H1 (cell line): Measurements from ENCODE around the gene ATP6V0A1. TPM values are rescaled to one million over a fixed set of nuclear protein-coding genes. Genes with fewer than 3 reads are reported as not detected.

Source experiments
- CTCF ChIA-PET: fragments of 300-600 bp; sonication (Branson Sonifier 250); formaldehyde crosslinking; loops from one replicate; lab custom pipeline; 2021; ENCODE audit not compliant: partially characterized antibody; lab: Charles Lee
- POLR2A ChIA-PET: fragments of 300-600 bp; sonication (Branson Sonifier 250); formaldehyde crosslinking; loops from one replicate; lab custom pipeline; 2021; ENCODE audit warnings: inconsistent platforms; ENCODE audit not compliant: partially characterized antibody; lab: Charles Lee
- DNase-seq, 2 experiments: peaks; one replicate each; pipeline versions ENCODE4 v3.0.0 to v3.0.0-alpha.2; 2010 to 2022; ENCODE audit warnings: low spot score in 2 of 2, low read depth in 1 of 2, mixed read lengths in 1 of 2
- FAIRE-seq: peaks from 2 replicates; lab custom pipeline; 2011; peaks lifted over from hg19 to GRCh38; lab: Jason Lieb, UNC
- H2AFZ ChIP-seq: 2 replicates; pipeline ENCODE4 v1.8.1; 2012; ENCODE audit warnings: low read length, inconsistent platforms
- H2AK5ac ChIP-seq: 2 replicates; pipeline ENCODE4 v1.6.1; 2013; ENCODE audit warnings: low read depth, low read length
- H2BK120ac ChIP-seq: replicated peaks from 2 replicates; pipeline ENCODE3; 2013; ENCODE audit warnings: low read depth, low read length, inconsistent platforms
- H2BK12ac ChIP-seq: 2 replicates; pipeline ENCODE4 v1.6.1; 2013; ENCODE audit warnings: low read depth, low read length
- H2BK15ac ChIP-seq: 2 replicates; pipeline ENCODE4 v1.6.1; 2013; ENCODE audit warnings: low read length
- H2BK20ac ChIP-seq: 2 replicates; pipeline ENCODE4 v1.6.1; 2013; ENCODE audit warnings: low read length
- H2BK5ac ChIP-seq: 2 replicates; pipeline ENCODE4 v1.6.1; 2013; ENCODE audit warnings: low read depth, low read length
- H3K14ac ChIP-seq: 2 replicates; pipeline ENCODE4 v1.6.1; 2013; ENCODE audit warnings: inconsistent platforms; ENCODE audit not compliant: insufficient read length
- H3K18ac ChIP-seq: 2 replicates; pipeline ENCODE4 v1.6.1; 2013; ENCODE audit warnings: low read length; ENCODE audit errors: extremely low read depth
- H3K23ac ChIP-seq: 2 replicates; pipeline ENCODE4 v1.6.1; 2013; ENCODE audit warnings: inconsistent platforms; ENCODE audit not compliant: insufficient read length
- H3K23me2 ChIP-seq: 2 replicates; pipeline ENCODE4 v1.6.1; 2013; ENCODE audit warnings: low read depth, low read length
- H3K27ac ChIP-seq: 2 replicates; pipeline ENCODE4 v1.6.1; 2011; ENCODE audit warnings: low read depth, low read length, inconsistent platforms
- H3K27me3 ChIP-seq, 4 experiments: replicated peaks in 1 of 4; 1 replicate in 1 of 4; 2 replicates in 3 of 4; pipeline versions ENCODE4 v1.6.1 to v1.8.1; 2011 to 2013; ENCODE audit warnings: low read length in 3 of 4, mild to moderate bottlenecking in 3 of 4, inconsistent platforms in 2 of 4, mixed read lengths in 2 of 4, moderate library complexity in 1 of 4; ENCODE audit not compliant: control insufficient read depth in 3 of 4, insufficient read depth in 3 of 4; ENCODE audit errors: extremely low read depth in 1 of 4
- H3K36me3 ChIP-seq, 4 experiments: 2 replicates each; pipeline versions ENCODE4 v1.6.1 to v1.8.1; 2011 to 2013; ENCODE audit warnings: mild to moderate bottlenecking in 4 of 4, low read length in 3 of 4, moderate library complexity in 2 of 4, control low read depth in 1 of 4, inconsistent platforms in 1 of 4; ENCODE audit not compliant: insufficient read depth in 4 of 4, control insufficient read depth in 2 of 4
- H3K4ac ChIP-seq: replicated peaks from 2 replicates; pipeline ENCODE3; 2013; ENCODE audit warnings: low read length, low read depth, mixed read lengths, inconsistent platforms; ENCODE audit not compliant: insufficient read length
- H3K4me1 ChIP-seq, 4 experiments: replicated peaks in 1 of 4; 1 replicate in 1 of 4; 2 replicates in 3 of 4; pipeline versions ENCODE4 v1.6.1 to v1.8.1; 2011 to 2013; ENCODE audit warnings: low read length in 3 of 4, inconsistent platforms in 2 of 4, mixed read lengths in 1 of 4; ENCODE audit not compliant: insufficient read depth in 4 of 4, control insufficient read depth in 3 of 4
- H3K4me2 ChIP-seq, 2 experiments: 2 replicates each; pipeline versions ENCODE4 v1.6.1 to v1.8.1; 2011 to 2013; ENCODE audit warnings: low read depth in 2 of 2, low read length in 2 of 2, control low read depth in 1 of 2, inconsistent platforms in 1 of 2, mild to moderate bottlenecking in 1 of 2; ENCODE audit not compliant: insufficient read depth in 1 of 2
- H3K4me3 ChIP-seq, 4 experiments: fragments of 200-600, 300-600 bp in 1 of 4; sonication (generic), shearing (Covaris generic), sonication (Bioruptor Twin) in 1 of 4; 2 replicates each; pipeline versions ENCODE4 v1.5.1 to v1.8.1; 2011 to 2016; ENCODE audit warnings: low read length in 4 of 4, low read depth in 3 of 4, control low read depth in 2 of 4, inconsistent platforms in 2 of 4, mild to moderate bottlenecking in 2 of 4, mixed read lengths in 1 of 4, moderate library complexity in 1 of 4; ENCODE audit not compliant: insufficient read depth in 2 of 4; ENCODE audit errors: extremely low read depth in 1 of 4
- H3K56ac ChIP-seq: replicated peaks from 2 replicates; pipeline ENCODE3; 2013; ENCODE audit warnings: low read depth, mild to moderate bottlenecking, mixed read lengths, low read length, inconsistent platforms; ENCODE audit not compliant: insufficient read length
- H3K79me1 ChIP-seq: 2 replicates; pipeline ENCODE4 v1.6.1; 2013; ENCODE audit warnings: low read depth, low read length, control low read depth
- H3K79me2 ChIP-seq, 2 experiments: 2 replicates each; pipeline versions ENCODE4 v1.6.1 to v1.8.1; 2012 to 2013; ENCODE audit warnings: low read length in 2 of 2, mild to moderate bottlenecking in 2 of 2, inconsistent platforms in 1 of 2; ENCODE audit not compliant: insufficient read depth in 2 of 2, control insufficient read depth in 1 of 2
- H3K9ac ChIP-seq, 4 experiments: replicated peaks in 1 of 4; 1 replicate in 1 of 4; 2 replicates in 3 of 4; pipeline versions ENCODE4 v1.6.1 to v1.8.1; 2011 to 2013; ENCODE audit warnings: low read depth in 3 of 4, low read length in 3 of 4, control low read depth in 2 of 4, mild to moderate bottlenecking in 2 of 4, moderate library complexity in 2 of 4, inconsistent platforms in 1 of 4; ENCODE audit errors: extremely low read depth in 1 of 4
- H3K9me3 ChIP-seq, 2 experiments: 2 replicates each; pipeline versions ENCODE4 v1.6.1 to v1.8.1; 2012 to 2013; ENCODE audit warnings: mild to moderate bottlenecking in 2 of 2, moderate library complexity in 2 of 2, control low read depth in 1 of 2, inconsistent platforms in 1 of 2, low read depth in 1 of 2, low read length in 1 of 2, mixed read lengths in 1 of 2; ENCODE audit not compliant: insufficient read depth in 2 of 2
- H4K20me1 ChIP-seq, 2 experiments: replicated peaks in 1 of 2; 2 replicates each; pipeline versions ENCODE3 to v1.8.1; 2011 to 2013; ENCODE audit warnings: inconsistent platforms in 2 of 2, low read length in 2 of 2, mild to moderate bottlenecking in 1 of 2; ENCODE audit not compliant: insufficient read depth in 2 of 2, control insufficient read depth in 1 of 2
- H4K5ac ChIP-seq: 2 replicates; pipeline ENCODE4 v1.6.1; 2013; ENCODE audit warnings: low read length, low read depth, mixed read lengths, inconsistent platforms; ENCODE audit not compliant: insufficient read length
- H4K8ac ChIP-seq: 2 replicates; pipeline ENCODE4 v1.8.0; 2013; ENCODE audit warnings: mild to moderate bottlenecking, moderate library complexity, low read length, inconsistent platforms; ENCODE audit not compliant: insufficient read depth; ENCODE audit errors: extremely low read depth
- H4K91ac ChIP-seq: replicated peaks from 2 replicates; pipeline ENCODE3; 2013; ENCODE audit warnings: low read length, mixed read lengths, inconsistent platforms; ENCODE audit not compliant: insufficient read length
- ATF3 ChIP-seq: IDR thresholded peaks from 2 replicates; pipeline ENCODE4 v1.6.1; 2011; ENCODE audit warnings: low read depth, mild to moderate bottlenecking, low read length; ENCODE audit not compliant: insufficient read depth
- EP300 ChIP-seq, 2 experiments: IDR thresholded peaks; 1 replicate in 1 of 2; 2 replicates in 1 of 2; pipeline ENCODE4 v1.6.1; 2011 to 2012; ENCODE audit warnings: low read depth in 2 of 2, low read length in 2 of 2, mild to moderate bottlenecking in 2 of 2, borderline replicate concordance in 1 of 2, inconsistent platforms in 1 of 2, moderate library complexity in 1 of 2
- EZH2 ChIP-seq: fragments of 200-600 bp; sonication (generic); IDR thresholded peaks from 2 replicates; pipeline ENCODE4 v1.7.1; 2012; ENCODE audit warnings: low read depth, mild to moderate bottlenecking, moderate library complexity, low read length, inconsistent platforms; ENCODE audit not compliant: severe bottlenecking
- JUN ChIP-seq: IDR thresholded peaks from 2 replicates; pipeline ENCODE4 v1.6.1; 2011; ENCODE audit warnings: low read depth, mild to moderate bottlenecking, improper control_type of control experiment, low read length
- MAX ChIP-seq: IDR thresholded peaks from 2 replicates; pipeline ENCODE4 v1.6.1; 2012; ENCODE audit warnings: inconsistent platforms
- RAD21 ChIP-seq, 2 experiments: IDR thresholded peaks in 1 of 2; conservative IDR thresholded peaks in 1 of 2; 2 replicates each; pipeline ENCODE4 v1.6.1; 2011; ENCODE audit warnings: low read depth in 2 of 2, low read length in 2 of 2, improper control_type of control experiment in 1 of 2, inconsistent platforms in 1 of 2, mild to moderate bottlenecking in 1 of 2, moderate library complexity in 1 of 2
- RNF2 ChIP-seq: fragments of 200-900, 300-1000 bp; sonication (generic); IDR thresholded peaks from 2 replicates; pipeline ENCODE4 v1.7.1; 2016; ENCODE audit warnings: borderline replicate concordance, low read depth, mild to moderate bottlenecking, antibody characterized with exemption, low read length; ENCODE audit not compliant: poor library complexity, severe bottlenecking; ENCODE audit errors: missing control alignments
- SAP30 ChIP-seq: fragments of 300-600 bp; sonication (generic); IDR thresholded peaks from 2 replicates; pipeline ENCODE4 v1.7.1; 2012; ENCODE audit warnings: low read length, moderate library complexity, mild to moderate bottlenecking, inconsistent platforms; ENCODE audit not compliant: insufficient read depth, insufficient replicate concordance
- SP2 ChIP-seq: IDR thresholded peaks from 2 replicates; pipeline ENCODE4 v1.6.1; 2012; ENCODE audit warnings: mild to moderate bottlenecking, low read length, inconsistent platforms
- SP4 ChIP-seq: IDR thresholded peaks from 2 replicates; pipeline ENCODE4 v1.6.1; 2012; ENCODE audit warnings: low read length, inconsistent platforms
- WGBS, 2 experiments: shearing (Covaris generic) in 1 of 2; methylation state at CpG; one replicate each; pipeline versions ENCODE4 v1.1.6 to v1.1.7; 2013 to 2015; ENCODE audit warnings: low lambda C conversion rate in 2 of 2, mixed read lengths in 2 of 2, inconsistent platforms in 1 of 2, low coverage in 1 of 2, missing lambda C conversion rate in 1 of 2; ENCODE audit not compliant: insufficient replicate concordance in 2 of 2, insufficient coverage in 1 of 2, insufficient read length in 1 of 2; ENCODE audit errors: extremely low coverage in 1 of 2, missing lambda C conversion rate in 1 of 2; 5-methylcytosine and 5-hydroxymethylcytosine counted together
- polyA plus RNA-seq, 7 experiments: library from polyadenylated mRNA; depleted of rRNA in 3 of 7; stranded (reverse) in 5 of 7; unstranded in 2 of 7; fragments of >200 nt in 5 of 7; fragments of 200-250 nt in 2 of 7; gene quantifications; 1 replicate in 5 of 7; 2 replicates in 1 of 7; 4 replicates in 1 of 7; pipeline versions ENCODE4 v1.2.1 to v1.2.3, GENCODE V29; 2011 to 2013; ENCODE audit warnings: missing spikeins in 2 of 7, mixed read lengths in 2 of 7
- total RNA-seq: library from RNA; stranded (reverse); fragmentation: NEBNext Ultra II Directional; extraction: Animal tissue kit (Norgen Biotek cat#: 25700); gene quantifications from 2 replicates; pipeline ENCODE4 v1.2.1, GENCODE V29; 2021

ATP6V0A1 gene
- total and polyA plus RNA-seq, 2 of the 8 experiments (the other 6 are each of a cell fraction or from before 2014, with no cell fraction given): 55.3 to 63.4 TPM

GRCh38 chr17:42411905-42412679 lies 46.6 kb upstream of the ATP6V0A1 start:
- Histone ChIP-seq H3K79me1 (peaks cover 5% of the 10 kb centered on the region), H2BK120ac (no peak overlapping the region), H3K79me2 (no peaks in the 10 kb centered on the region; a peak in 1 of 4 replicates), H3K9ac (no peak overlapping the region), H3K56ac (no peak overlapping the region), H3K4me3 (no peak overlapping the region), H3K9me3 (no peaks in the 10 kb centered on the region), H3K36me3 (no peaks in the 10 kb centered on the region), H4K8ac (no peak overlapping the region), H4K91ac (no peak overlapping the region), H2BK20ac (no peak overlapping the region), H3K18ac (no peak overlapping the region), H3K4me1 (peaks cover 2 to 15% (median 9%) of the 10 kb centered on the region in 4 experiments), H2BK15ac (no peak overlapping the region), H2AK5ac (no peak overlapping the region), H3K27ac (no peak overlapping the region), H2AFZ (no peak overlapping the region), H3K23ac (no peak overlapping the region), H3K23me2 (no peaks in the 10 kb centered on the region), H4K20me1 (no peaks in the 10 kb centered on the region), H3K4ac (no peak overlapping the region), H3K14ac (no peak overlapping the region), H2BK5ac (no peak overlapping the region), H2BK12ac (no peak overlapping the region), H4K5ac (no peak overlapping the region), H3K27me3 (no peaks in the 10 kb centered on the region), H3K4me2 (no peak overlapping the region)
- ChIA-PET CTCF (interaction anchor here (0.6 to 23.6 kb wide), 3 partner anchors 10 to 184 kb away, joined by 3 to 542 read pairs (median 3); no protein-coding TSS in a partner anchor), POLR2A (interaction anchor here (3.8 kb wide), 1 partner anchor 11 kb away, joined by 12 read pairs; the partner anchor contains the start of gene CAVIN1)
- 97% methylated on average over 9 of the region's 11 CpGs; no CpG with 5 or more reads in 1 of the 2 experiments for WGBS, 2 experiments
- DNase-seq (no peak), FAIRE-seq (no peak)
- TF ChIP-seq EP300 (IDR thresholded peaks at IDR 0.05; ENCODE audit: borderline replicate concordance in 1 of 2, low read depth in 2 of 2, low read length in 2 of 2) (no peak), RNF2 (no peak), ATF3 (no peak), SP2 (no peak), MAX (no peak), SP4 (no peak), RAD21 (IDR thresholded peaks at IDR 0.05 in 1 of 2, conservative IDR thresholded peaks at IDR 0.05 in 1 of 2; ENCODE audit: low read depth in 2 of 2, low read length in 2 of 2) (no peak), SAP30 (no peak), EZH2 (no peak), JUN (no peak)
